Subcutaneous abdominal adipose tissue (tissue), 5 donors: ENCODE results near the gene CAMK2G.

Source experiments
- H3K27ac ChIP-seq: one replicate; pipeline ENCODE4 v1.7.0; 2013; ENCODE audit warnings: low read depth, mild to moderate bottlenecking, inconsistent platforms, low read length, moderate library complexity
- H3K27me3 ChIP-seq, 5 donors: one replicate each; pipeline ENCODE4 v1.7.0; 2013; ENCODE audit warnings: low read length in 5 of 5, inconsistent platforms in 1 of 5; ENCODE audit not compliant: control insufficient read depth in 5 of 5, insufficient read depth in 4 of 5
- H3K36me3 ChIP-seq, 5 donors: one replicate each; pipeline ENCODE4 v1.7.0; 2013; ENCODE audit warnings: low read length in 5 of 5; ENCODE audit not compliant: control insufficient read depth in 5 of 5, insufficient read depth in 5 of 5
- H3K4me1 ChIP-seq, 5 donors: one replicate each; pipeline ENCODE4 v1.7.0; 2013; ENCODE audit warnings: low read length in 5 of 5, mild to moderate bottlenecking in 3 of 5, moderate library complexity in 1 of 5; ENCODE audit not compliant: control insufficient read depth in 5 of 5, insufficient read depth in 5 of 5
- H3K4me3 ChIP-seq, 5 donors: one replicate each; pipeline ENCODE4 v1.7.0; 2013; ENCODE audit warnings: low read length in 5 of 5, low read depth in 1 of 5
- H3K9ac ChIP-seq, 5 donors: one replicate each; pipeline ENCODE4 v1.7.0; 2013; ENCODE audit warnings: low read length in 5 of 5, mild to moderate bottlenecking in 4 of 5, moderate library complexity in 3 of 5
- H3K9me3 ChIP-seq, 5 donors: one replicate each; pipeline ENCODE4 v1.7.0; 2013; ENCODE audit warnings: low read length in 5 of 5; ENCODE audit not compliant: control insufficient read depth in 5 of 5
- donor health status: healthy.
- donor health status: healthy.
- donor health status: healthy.
- donor health status: healthy.
- donor health status: healthy.

CAMK2G gene

GRCh38 chr10:73769396-73769795 is 105.0 kb downstream of the CAMK2G start:
- H3K27me3 ChIP-seq, result no peaks in the 10 kb centered on the region
- no peaks in the 10 kb centered on the region for H3K9me3 ChIP-seq
- H3K9ac ChIP-seq, result no peak overlapping the region
- no peak overlapping the region for H3K27ac ChIP-seq
- H3K4me1 ChIP-seq, result peaks cover 6 to 25% (median 23%) of the 10 kb centered on the region in 5 donors
- H3K36me3 ChIP-seq, result peaks cover 25 to 69% (median 68%) of the 10 kb centered on the region in 5 donors
- H3K4me3 ChIP-seq, result no peak overlapping the region

DNA sequence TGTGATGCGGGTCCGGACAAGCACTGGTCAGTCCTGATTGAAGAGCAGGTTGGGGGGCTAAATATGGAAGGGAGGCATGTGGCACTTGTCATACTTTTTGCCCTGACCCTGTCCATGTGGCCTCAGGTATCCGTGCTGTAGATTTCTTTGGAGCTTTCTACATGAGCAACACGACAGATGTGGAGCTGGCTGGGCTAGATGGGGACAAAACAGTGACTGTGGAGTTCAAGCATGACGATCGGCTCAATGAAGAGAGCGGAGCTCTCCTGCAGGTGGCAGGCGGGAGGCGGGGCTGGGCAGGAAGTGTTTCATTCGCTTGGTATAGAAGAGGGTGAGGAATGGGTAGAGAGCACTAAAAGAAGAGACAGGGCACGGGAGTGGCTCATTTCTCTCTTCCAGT is 105.5 kb downstream of the CAMK2G start:
- Histone ChIP-seq H3K4me1 (peaks cover 6 to 20% (median 17%) of the 10 kb centered on the region in 5 donors), H3K27ac (no peak overlapping the region), H3K36me3 (peaks cover 25 to 73% (median 72%) of the 10 kb centered on the region in 5 donors), H3K9me3 (no peaks in the 10 kb centered on the region), H3K9ac (no peak overlapping the region), H3K4me3 (no peak overlapping the region), H3K27me3 (no peaks in the 10 kb centered on the region)

- H3K4me3 ChIP-seq, result no peak overlapping the region
- H3K4me1 ChIP-seq, result no peaks in the 10 kb centered on the region
- H3K9ac ChIP-seq, result no peak overlapping the region
- no peak overlapping the region for H3K27ac ChIP-seq
- peaks cover 46 to 97% (median 95%) of the 10 kb centered on the region in 5 donors for H3K36me3 ChIP-seq
- no peaks in the 10 kb centered on the region for H3K9me3 ChIP-seq
- H3K27me3 ChIP-seq, result no peaks in the 10 kb centered on the region
Observed at GRCh38 chr10:73765066-73765465, 109.3 kb downstream of the CAMK2G start.

DNA sequence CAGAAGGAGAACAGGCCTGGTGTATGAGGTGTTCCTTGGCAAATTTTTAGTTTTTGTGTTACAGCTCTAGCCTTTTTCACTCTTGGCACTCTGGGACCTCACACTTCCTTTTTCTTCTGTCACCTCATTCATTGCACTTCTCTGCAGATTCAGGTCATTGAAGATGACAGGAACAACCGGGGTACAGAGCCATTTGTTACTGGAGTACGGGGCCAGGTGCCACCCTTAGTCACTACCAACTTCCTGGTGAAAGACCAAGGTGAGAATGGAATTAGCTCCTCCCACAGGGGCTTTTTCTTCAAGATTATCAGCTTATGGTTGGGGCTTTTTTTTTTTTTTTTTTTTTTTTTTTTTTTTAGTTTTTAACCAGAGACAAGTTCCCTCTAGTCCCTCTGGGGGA is 111.0 kb downstream of the CAMK2G start:
- no peaks in the 10 kb centered on the region for H3K4me1 ChIP-seq
- H3K9ac ChIP-seq, result no peak overlapping the region
- H3K36me3 ChIP-seq, result peaks cover 46 to 93% (median 89%) of the 10 kb centered on the region in 5 donors
- H3K4me3 ChIP-seq, result no peak overlapping the region
- no peaks in the 10 kb centered on the region for H3K27me3 ChIP-seq
- no peaks in the 10 kb centered on the region for H3K9me3 ChIP-seq
- H3K27ac ChIP-seq, result no peak overlapping the region

- no peak overlapping the region for H3K27ac ChIP-seq
- H3K36me3 ChIP-seq, result peaks cover 46 to 89% (median 86%) of the 10 kb centered on the region in 5 donors
- no peak overlapping the region for H3K9ac ChIP-seq
- no peaks in the 10 kb centered on the region for H3K4me1 ChIP-seq
- H3K4me3 ChIP-seq, result no peak overlapping the region
- H3K9me3 ChIP-seq, result no peaks in the 10 kb centered on the region
- H3K27me3 ChIP-seq, result no peaks in the 10 kb centered on the region
Observed at GRCh38 chr10:73762915-73763314, 111.4 kb downstream of the CAMK2G start.
